GM18505 (cell line): ENCODE measurements around the gene LPIN1.
"Not testable (repeated sequence)": the region's sequence is repeated elsewhere in the genome, so short reads cannot be mapped to it uniquely, and the experiment has no call there.

Experiments
- ATAC-seq: cut with Tn5 transposase; IDR thresholded peaks from one replicate; pipeline ENCODE4 v1.9.1; 2021; ENCODE audit not compliant: unreplicated experiment
- POLR2A ChIP-seq: IDR thresholded peaks from 4 replicates; pipeline ENCODE4 v1.6.1; 2011; ENCODE audit warnings: borderline replicate concordance; ENCODE audit not compliant: insufficient read depth, insufficient read length; ENCODE audit errors: extremely low read depth

LPIN1 gene

DNA sequence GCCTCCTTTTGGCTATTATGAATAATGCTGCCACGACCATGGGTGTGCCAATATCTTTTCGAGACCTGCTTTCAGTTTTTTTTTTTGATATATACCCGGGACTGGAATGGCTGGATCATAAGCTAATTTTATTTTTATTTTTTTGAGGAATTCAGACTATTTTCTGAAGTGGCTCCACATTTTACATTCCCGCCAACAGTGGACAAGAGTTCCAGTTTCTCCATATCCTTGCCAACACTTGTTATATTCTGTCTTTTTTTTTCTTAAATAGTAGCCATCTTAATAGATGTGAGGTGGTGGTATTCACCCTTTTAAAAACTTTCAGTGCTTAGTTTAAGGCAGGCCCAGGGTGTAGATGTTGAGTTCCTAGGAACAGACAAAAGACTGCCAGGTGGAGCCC lies 11.8 kb downstream of the LPIN1 start:
- TF ChIP-seq POLR2A: no peak
- ATAC-seq: no peak

DNA sequence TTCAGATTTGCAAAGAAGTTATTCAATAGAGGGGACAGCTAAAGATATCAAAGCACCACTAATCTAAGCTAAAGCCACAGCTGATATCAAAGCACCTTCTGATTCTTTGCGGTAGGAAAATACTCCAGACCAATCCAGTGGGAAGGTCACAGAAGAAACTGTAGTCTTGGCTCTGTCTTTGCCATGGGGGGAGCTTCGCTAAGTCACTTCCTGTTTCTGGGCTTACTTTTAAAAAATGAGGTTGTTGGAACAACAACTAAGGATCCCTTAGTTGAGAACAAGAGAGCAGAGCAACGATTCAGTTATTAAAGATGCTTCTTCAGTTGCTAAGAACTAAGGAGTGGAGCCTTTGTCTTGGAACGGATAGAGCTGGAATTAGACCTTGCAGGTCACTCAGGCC lies 12.2 kb downstream of the LPIN1 start:
- no peak for ATAC-seq
- no peak for TF ChIP-seq POLR2A

DNA sequence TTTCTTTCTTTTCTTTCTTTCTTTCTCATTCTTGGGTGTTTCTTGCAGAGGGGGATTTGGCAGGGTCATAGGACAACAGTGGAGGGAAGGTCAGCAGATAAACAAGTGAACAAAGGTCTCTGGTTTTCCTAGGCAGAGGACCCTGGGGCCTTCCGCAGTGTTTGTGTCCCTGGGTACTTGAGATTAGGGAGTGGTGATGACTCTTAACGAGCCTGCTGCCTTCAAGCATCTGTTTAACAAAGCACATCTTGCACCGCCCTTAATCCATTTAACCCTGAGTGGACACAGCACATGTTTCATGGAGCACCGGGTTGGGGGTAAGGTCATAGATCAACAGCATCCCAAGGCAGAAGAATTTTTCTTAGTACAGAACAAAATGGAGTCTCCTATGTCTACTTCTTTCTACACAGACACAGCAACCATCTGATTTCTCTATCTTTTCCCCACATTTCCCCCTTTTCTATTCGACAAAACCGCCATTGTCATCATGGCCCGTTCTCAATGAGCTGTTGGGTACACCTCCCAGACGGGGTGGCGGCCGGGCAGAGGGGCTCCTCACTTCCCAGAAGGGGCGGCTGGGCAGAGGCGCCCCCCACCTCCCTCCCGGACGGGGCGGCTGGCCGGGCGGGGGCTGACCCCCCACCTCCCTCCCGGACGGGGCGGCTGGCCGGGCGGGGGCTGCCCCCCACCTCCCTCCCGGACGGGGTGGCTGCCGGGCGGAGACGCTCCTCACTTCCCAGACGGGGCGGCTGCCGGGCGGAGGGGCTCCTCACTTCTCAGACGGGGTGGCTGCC lies 12.9 kb downstream of the LPIN1 start:
- ATAC-seq: not testable (repeated sequence)

DNA sequence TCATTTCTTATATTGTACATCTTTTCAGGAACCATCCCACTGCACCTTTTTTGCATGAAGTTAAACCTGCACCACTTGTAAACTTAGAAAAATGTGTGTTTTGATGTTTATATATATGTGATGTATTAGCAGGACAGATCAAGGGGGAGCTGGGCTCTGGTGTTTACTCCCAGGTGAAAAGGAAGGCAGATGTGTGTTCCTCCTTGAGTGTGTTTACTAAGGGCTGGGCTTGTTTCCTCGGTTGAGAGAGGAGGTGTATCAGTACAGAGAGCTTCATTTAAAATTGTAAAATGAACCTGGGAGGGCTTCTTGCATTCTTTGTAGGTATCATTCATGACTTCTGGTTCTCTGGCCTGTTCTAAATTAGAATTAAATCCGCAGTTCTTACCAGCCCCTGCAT lies 14.8 kb downstream of the LPIN1 start:
- ATAC-seq: no peak

DNA sequence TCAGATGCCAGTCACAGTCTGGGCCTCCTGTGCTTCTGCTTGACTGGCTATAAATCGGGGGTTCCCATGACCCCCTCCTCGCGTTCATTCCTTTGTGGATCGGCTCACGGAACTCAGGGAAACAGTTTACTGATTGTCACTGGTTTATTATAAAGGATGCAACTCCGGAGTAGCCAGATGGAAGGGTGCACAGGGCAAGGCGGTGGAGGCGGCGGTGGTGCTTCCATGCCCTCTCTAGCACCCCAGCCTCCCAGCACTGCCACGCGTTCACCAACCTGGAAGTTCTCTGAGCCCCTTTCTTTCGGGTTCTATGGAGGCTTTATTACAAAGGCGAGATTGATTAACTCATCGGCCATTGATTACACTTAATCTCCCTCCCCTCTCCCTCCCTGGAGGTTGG lies 15.6 kb downstream of the LPIN1 start:
- ATAC-seq: no peak
- no peak for TF ChIP-seq POLR2A

More for the DNA sequence above, 14.8 kb downstream of the LPIN1 start:
- no peak for TF ChIP-seq POLR2A

DNA sequence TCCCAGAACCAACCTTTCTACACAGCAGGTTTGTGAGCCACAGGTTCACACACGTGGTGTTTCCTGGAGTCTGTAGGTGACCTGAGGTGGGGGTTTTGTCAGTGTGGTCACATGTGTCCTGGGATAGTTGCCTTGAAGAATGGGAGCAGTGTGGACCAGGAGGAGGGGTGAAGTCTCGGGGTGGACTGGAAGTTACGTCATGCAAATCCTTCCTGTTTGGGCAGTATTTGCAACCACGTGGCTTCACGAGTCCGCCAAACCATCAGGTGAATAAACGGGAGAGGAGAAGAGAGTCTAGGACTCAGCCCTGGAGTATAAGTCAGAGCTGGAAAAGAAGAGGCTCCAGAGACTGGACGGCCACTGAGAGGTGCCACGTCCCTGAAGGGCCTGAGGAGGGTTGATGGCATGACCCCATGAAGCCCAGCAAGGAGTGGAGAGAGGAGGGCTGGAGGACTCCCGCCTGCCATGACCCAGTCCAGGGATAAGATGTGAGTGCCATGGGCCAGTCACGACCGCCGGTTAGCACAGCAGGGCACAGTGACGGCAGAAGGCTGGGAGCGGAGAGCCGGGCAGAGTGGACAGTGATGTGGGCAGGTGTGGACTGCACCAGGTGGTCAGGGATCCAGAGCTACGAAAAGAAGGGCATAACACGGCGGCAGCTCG lies 16.5 kb downstream of the LPIN1 start:
- no peak for TF ChIP-seq POLR2A
- no peak for ATAC-seq

DNA sequence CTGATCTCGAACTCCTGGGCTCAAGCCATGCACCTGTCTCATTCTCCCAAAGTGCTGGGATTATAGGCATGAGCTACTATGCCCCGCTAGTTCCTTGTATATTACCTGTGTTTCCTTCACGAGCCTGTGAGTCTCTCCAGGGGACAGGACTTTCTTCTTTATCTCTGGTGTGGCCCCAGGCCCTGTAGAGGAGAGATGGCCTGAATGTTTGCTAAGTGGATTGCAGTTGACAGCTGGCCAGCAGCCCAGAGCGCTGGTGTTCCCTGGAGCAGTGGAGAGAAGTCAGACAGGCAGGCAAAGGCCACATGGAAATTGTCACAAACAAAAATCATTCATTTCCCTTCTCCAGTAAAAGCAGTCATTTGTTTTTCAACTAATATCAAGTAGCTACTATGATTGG lies 17.9 kb downstream of the LPIN1 start:
- TF ChIP-seq POLR2A: no peak
- ATAC-seq: no peak

DNA sequence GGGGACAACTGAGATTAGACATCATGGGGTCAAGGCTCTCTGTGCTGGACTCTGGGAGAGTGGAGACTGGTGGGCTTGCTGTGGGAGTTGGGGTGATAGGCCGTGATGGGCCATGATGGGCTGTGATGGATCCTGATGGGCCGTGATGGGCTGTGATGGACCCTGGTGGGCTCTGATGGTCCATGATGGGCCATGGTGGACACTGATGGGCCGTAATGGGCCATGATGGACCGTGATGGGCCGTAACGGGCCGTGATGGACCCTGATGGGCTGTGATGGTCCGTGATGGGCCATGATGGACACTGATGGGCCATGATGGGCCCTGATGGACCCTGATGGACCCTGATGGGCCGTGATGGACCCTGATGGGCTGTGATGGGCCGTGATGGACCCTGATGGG lies 18.5 kb downstream of the LPIN1 start:
- no peak for TF ChIP-seq POLR2A
- ATAC-seq: no peak

DNA sequence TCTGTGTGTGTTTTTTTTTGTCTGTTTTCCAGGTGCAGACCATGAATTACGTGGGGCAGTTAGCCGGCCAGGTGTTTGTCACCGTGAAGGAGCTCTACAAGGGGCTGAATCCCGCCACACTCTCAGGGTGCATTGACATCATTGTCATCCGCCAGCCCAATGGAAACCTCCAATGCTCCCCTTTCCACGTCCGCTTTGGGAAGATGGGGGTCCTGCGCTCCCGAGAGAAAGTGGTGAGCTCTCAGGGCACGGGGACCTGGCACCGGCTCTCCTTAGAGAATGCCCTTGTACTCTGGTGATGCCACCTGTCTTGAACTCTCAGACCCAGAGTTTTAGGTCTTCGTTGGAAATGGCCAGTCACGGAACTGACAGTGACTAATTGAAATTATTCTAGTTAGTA lies 19.1 kb downstream of the LPIN1 start:
- TF ChIP-seq POLR2A: no peak

DNA sequence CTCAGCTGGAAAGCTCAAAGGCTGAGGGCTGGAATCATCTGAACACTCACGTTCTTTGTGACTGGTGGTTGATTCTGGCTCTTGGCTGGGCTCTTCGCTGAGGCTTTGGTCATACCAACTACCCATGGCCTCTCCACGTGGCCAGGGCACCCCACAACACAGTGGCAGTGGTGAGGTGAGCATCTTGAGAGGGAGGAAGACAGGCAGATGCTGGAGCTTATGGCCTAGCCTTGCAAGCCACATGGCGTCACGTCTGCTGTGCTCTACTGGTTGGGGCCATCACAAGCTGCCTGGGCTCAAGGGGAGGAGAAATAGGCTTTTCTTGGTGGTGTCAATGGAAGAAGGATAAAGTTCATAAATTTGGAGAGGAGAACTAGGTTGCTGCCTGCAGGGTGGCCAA lies 19.6 kb downstream of the LPIN1 start:
- no peak for ATAC-seq
- TF ChIP-seq POLR2A: no peak

More for the DNA sequence above, 19.1 kb downstream of the LPIN1 start:
- ATAC-seq: no peak

DNA sequence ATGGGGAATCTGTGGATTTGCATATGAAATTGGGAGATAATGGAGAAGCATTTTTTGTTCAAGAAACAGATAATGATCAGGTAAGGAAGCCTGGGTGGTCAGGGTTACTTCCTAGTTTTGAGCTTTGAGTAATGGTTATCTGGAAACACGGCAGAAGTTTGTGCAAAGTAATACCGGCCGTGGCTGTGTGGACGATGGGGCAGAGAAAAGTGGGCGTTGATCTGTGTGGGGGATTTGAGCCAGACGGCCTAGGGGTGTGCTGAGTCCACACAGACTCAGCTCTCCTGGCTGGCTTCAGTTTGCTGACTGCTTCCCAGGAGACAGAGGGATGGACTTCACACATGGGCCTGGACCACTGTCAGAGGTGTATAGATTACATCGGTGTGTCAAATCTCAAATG lies 21.3 kb downstream of the LPIN1 start:
- no peak for ATAC-seq
- no peak for TF ChIP-seq POLR2A

DNA sequence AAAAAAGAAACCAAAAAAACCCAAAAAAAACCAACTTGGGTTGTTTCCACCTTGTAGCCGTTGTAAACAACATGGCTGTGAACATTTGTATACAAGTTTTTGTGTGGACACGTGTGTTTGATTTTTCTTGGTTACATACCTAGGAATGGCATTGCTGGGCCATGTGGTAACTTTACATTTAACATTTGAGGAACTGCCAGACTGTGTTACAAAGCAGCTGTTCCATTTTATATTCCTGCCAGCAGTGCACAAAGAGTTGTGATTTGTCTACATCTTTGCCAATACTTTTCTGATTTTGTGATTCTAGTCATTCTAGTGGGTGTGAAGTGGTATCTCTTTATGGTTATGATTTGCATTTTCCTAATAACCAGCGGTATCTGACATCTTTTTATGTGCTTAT lies 22.5 kb downstream of the LPIN1 start:
- no peak for ATAC-seq
- no peak for TF ChIP-seq POLR2A

DNA sequence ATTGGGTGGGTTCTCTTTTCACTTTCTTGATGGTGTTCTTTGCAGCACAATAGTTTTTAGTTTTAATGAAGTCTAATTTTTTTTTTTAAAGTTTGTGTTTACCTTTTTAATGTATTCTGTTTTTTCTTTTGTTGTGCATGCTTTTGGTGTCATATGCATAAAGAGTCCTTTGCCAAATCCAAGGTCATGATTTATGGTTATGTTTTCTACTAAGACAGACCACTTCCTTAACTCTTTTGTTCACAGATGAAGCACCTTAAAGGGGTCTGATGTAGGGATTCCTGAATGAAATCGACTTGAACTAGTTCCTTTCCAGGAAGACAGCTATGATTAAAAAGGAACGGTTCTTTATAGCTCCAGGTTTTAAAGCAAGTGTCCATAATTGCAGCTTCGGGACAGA lies 23.1 kb downstream of the LPIN1 start:
- no peak for ATAC-seq
- TF ChIP-seq POLR2A: no peak

DNA sequence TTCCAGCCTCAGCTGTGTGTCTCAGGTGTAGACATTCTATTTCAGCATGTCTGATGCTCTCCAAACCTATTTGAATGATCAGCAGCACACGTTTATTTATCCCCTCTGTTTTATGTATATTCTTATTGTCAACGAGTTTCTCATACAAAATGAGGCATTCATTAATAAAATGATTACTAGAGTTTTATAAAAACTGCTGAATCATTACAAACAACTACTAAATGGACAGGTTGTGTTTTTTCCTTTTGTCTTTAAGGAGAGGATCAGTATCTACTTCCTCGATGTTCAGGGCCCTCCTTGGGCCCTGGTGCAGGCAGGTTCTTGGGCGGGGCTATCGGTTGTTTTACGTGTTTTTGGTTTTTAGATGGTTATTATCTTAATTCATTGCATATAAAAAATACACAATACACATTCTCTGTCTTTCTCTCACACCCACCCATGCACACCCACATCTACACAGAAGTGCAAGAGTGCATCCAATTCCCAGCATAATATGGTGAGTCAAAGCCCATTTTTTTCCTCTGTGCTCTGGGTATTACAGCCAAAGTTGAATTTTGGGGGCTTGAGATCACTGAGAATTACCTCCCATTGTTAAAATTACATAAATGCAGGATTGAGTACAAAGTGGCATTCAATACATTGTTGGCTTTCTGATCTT lies 24.2 kb downstream of the LPIN1 start:
- no peak for TF ChIP-seq POLR2A
- no peak for ATAC-seq
